ENCODE results near the gene PSPN.

PSPN gene

GRCh38 chr19:6325614-6326013 lies 50.1 kb downstream of the PSPN start:
- no peak for DNase-seq (ENCODE audit: low spot score)
